ENCODE data around the gene GNPTAB.

DNA sequence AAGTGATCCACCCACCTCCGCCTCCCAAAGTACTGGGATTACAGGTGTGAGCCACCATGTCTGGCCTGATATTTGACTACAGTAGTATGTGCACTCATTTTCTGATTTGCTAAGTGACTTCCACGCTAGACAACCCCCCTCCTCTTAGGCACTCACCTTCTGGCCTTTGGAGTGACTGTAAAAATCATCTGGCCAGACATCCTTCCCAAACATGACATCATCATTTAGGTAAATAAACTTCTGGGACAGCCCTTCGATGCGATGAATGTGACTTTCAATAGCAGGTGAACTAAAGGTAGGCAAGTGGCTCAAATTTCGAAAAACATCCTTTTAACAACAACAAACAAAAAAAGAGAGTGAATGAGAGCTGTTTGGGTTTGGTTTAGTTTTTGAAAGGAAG, 60.9 kb downstream of the GNPTAB start:
- TF ChIP-seq, protein P1, sequence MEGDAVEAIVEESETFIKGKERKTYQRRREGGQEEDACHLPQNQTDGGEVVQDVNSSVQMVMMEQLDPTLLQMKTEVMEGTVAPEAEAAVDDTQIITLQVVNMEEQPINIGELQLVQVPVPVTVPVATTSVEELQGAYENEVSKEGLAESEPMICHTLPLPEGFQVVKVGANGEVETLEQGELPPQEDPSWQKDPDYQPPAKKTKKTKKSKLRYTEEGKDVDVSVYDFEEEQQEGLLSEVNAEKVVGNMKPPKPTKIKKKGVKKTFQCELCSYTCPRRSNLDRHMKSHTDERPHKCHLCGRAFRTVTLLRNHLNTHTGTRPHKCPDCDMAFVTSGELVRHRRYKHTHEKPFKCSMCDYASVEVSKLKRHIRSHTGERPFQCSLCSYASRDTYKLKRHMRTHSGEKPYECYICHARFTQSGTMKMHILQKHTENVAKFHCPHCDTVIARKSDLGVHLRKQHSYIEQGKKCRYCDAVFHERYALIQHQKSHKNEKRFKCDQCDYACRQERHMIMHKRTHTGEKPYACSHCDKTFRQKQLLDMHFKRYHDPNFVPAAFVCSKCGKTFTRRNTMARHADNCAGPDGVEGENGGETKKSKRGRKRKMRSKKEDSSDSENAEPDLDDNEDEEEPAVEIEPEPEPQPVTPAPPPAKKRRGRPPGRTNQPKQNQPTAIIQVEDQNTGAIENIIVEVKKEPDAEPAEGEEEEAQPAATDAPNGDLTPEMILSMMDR (IDR thresholded peaks at IDR 0.05) = no peak
- no peak for TF ChIP-seq POLR2A (IDR thresholded peaks at IDR 0.05)
